ENCODE results near the gene SLC39A12. TPM values are rescaled to one million over a fixed set of nuclear protein-coding genes. Genes with fewer than 3 reads are reported as not detected.

SLC39A12 gene
- total and polyA plus RNA-seq, 2 of the 4 experiments (the other 2 are of a cell fraction), result not detected

- H3K27me3 ChIP-seq (ENCODE audit: control insufficient read depth, insufficient read depth, low read length), result peaks cover 29% of the 10 kb centered on the region
- intact Hi-C loops (cut with micrococcal nuclease) (no loop called here), dilution Hi-C loops (cut with HindIII; ENCODE audit: low sequenced_read_pairs, unreplicated experiment) (no loop called here), in situ Hi-C loops (cut with MboI; ENCODE audit: low sequenced_read_pairs) (no loop called here)
- no peak overlapping the region for H3K4me2 ChIP-seq (ENCODE audit: low read depth, low read length)
- H3K18ac ChIP-seq (ENCODE audit: low read depth, low read length), result no peak overlapping the region
- H3K56ac ChIP-seq (ENCODE audit: extremely low read depth, insufficient read depth, low read length), result no peak overlapping the region
- DNase-seq, result no peak
- no peak overlapping the region for H3K14ac ChIP-seq (replicated peaks; ENCODE audit: low read depth, low read length)
- no peak overlapping the region for H2BK20ac ChIP-seq (ENCODE audit: low read depth, low read length)
- no peak overlapping the region for H3K9ac ChIP-seq (ENCODE audit: low read depth, low read length)
- no peak for ATAC-seq (ENCODE audit: low read depth)
- no peak for TF ChIP-seq NFE2L2 (IDR thresholded peaks at IDR 0.05; ENCODE audit: low read depth, low read length)
- TF ChIP-seq CTCF (conservative IDR thresholded peaks at IDR 0.05; ENCODE audit: low read depth, low read length), result no peak
- no peak for TF ChIP-seq CHD1 (IDR thresholded peaks at IDR 0.05; ENCODE audit: low read depth, low read length)
- no peak for TF ChIP-seq POLR2A (IDR thresholded peaks at IDR 0.05; ENCODE audit: low read depth, low read length)
- TF ChIP-seq RFX5 (IDR thresholded peaks at IDR 0.05; ENCODE audit: low read depth, low read length), result no peak
- TF ChIP-seq RAD21 (IDR thresholded peaks at IDR 0.05; ENCODE audit: low read length), result no peak
- TF ChIP-seq, protein P1, sequence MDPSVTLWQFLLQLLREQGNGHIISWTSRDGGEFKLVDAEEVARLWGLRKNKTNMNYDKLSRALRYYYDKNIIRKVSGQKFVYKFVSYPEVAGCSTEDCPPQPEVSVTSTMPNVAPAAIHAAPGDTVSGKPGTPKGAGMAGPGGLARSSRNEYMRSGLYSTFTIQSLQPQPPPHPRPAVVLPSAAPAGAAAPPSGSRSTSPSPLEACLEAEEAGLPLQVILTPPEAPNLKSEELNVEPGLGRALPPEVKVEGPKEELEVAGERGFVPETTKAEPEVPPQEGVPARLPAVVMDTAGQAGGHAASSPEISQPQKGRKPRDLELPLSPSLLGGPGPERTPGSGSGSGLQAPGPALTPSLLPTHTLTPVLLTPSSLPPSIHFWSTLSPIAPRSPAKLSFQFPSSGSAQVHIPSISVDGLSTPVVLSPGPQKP (IDR thresholded peaks at IDR 0.05; ENCODE audit: borderline replicate concordance, low read depth, low read length), result no peak
- TF ChIP-seq BHLHE40 (IDR thresholded peaks at IDR 0.05; ENCODE audit: low read depth, low read length), result no peak
- TF ChIP-seq MAZ (IDR thresholded peaks at IDR 0.05; ENCODE audit: borderline replicate concordance, low read depth, low read length), result no peak
- no peak for TF ChIP-seq MAFK (IDR thresholded peaks at IDR 0.05; ENCODE audit: low read depth, low read length)
- TF ChIP-seq, protein P2, sequence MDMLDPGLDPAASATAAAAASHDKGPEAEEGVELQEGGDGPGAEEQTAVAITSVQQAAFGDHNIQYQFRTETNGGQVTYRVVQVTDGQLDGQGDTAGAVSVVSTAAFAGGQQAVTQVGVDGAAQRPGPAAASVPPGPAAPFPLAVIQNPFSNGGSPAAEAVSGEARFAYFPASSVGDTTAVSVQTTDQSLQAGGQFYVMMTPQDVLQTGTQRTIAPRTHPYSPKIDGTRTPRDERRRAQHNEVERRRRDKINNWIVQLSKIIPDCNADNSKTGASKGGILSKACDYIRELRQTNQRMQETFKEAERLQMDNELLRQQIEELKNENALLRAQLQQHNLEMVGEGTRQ (IDR thresholded peaks at IDR 0.05; ENCODE audit: low read depth, low read length), result no peak
- no peak for TF ChIP-seq CEBPB (IDR thresholded peaks at IDR 0.05; ENCODE audit: low read depth, low read length)
- TF ChIP-seq RCOR1 (IDR thresholded peaks at IDR 0.05; ENCODE audit: insufficient replicate concordance, low read length), result no peak
- TF ChIP-seq FOS (IDR thresholded peaks at IDR 0.05; ENCODE audit: low read depth, low read length), result no peak
- TF ChIP-seq SMC3 (IDR thresholded peaks at IDR 0.05; ENCODE audit: low read depth, low read length), result no peak
- TF ChIP-seq MXI1 (IDR thresholded peaks at IDR 0.05; ENCODE audit: borderline replicate concordance, low read depth, low read length), result no peak
- H3K4me3 ChIP-seq (ENCODE audit: insufficient read depth, low read depth, low read length), result no peak overlapping the region
- no peaks in the 10 kb centered on the region for H3K79me1 ChIP-seq (ENCODE audit: low read depth in 1 of 2, low read length in 2 of 2)
- H4K5ac ChIP-seq (ENCODE audit: low read depth, low read length), result no peak overlapping the region
- no peak overlapping the region for H3K4ac ChIP-seq (ENCODE audit: low read depth, low read length)
- 29% methylated on average over 1 of the region's 3 CpGs; no CpG with 5 or more reads in 1 of the 2 experiments for WGBS, 2 experiments (ENCODE audit: extremely low coverage in 2 of 2, insufficient read length in 1 of 2)
- CTCF ChIA-PET, result no interaction called here
- POLR2A ChIA-PET (ENCODE audit: unreplicated experiment), result no interaction called here
- no peak overlapping the region for H2BK15ac ChIP-seq (ENCODE audit: low read depth, low read length)
- H2AK5ac ChIP-seq (ENCODE audit: low read depth, low read length), result no peak overlapping the region
- H2BK120ac ChIP-seq (ENCODE audit: low read depth, low read length), result no peak overlapping the region
- H2BK5ac ChIP-seq (ENCODE audit: low read depth, low read length, poor library complexity, severe bottlenecking), result no peak overlapping the region
- no TSS peak for BruUV-seq (replicated peaks)
- no peaks in the 10 kb centered on the region for H4K20me1 ChIP-seq (ENCODE audit: insufficient read depth, low read length)
- H3K9me1 ChIP-seq (ENCODE audit: insufficient read depth, low read length), result no peaks in the 10 kb centered on the region
- no peak overlapping the region for H3K23ac ChIP-seq (ENCODE audit: low read depth, low read length)
- no peaks in the 10 kb centered on the region for H3K36me3 ChIP-seq (ENCODE audit: control insufficient read depth, insufficient read depth, low read length)
- no peak overlapping the region for H3K27ac ChIP-seq (ENCODE audit: insufficient read depth, low read length)
- no peaks in the 10 kb centered on the region for H3K4me1 ChIP-seq (ENCODE audit: control insufficient read depth, insufficient read depth, low read length)
- H2AFZ ChIP-seq (replicated peaks; ENCODE audit: low read length, poor library complexity), result no peak overlapping the region
- no peak overlapping the region for H4K91ac ChIP-seq (ENCODE audit: insufficient read depth, low read depth, low read length)
- H3K9me3 ChIP-seq (ENCODE audit: control insufficient read depth, insufficient read depth, low read length), result peaks cover 2% of the 10 kb centered on the region
- no peak overlapping the region for H4K8ac ChIP-seq (ENCODE audit: low read depth in 2 of 2, low read length in 2 of 2)
- no peak overlapping the region for H2AK9ac ChIP-seq (replicated peaks; ENCODE audit: low read depth, low read length, poor library complexity)
Measured at GRCh38 chr10:18075881-18076280, 124.2 kb downstream of the SLC39A12 start.
